K562 (cell line): ENCODE results near the gene FARP1.

Experiments used
- ADNP ChIP-seq: fragments of 200-800 bp; sonication (Bioruptor generic); IDR thresholded peaks from 2 replicates; pipeline ENCODE4 v1.6.1; 2016; ENCODE audit warnings: missing genetic modification characterization, missing compliant biosample characterization
- RFX5 ChIP-seq: IDR thresholded peaks from 2 replicates; pipeline ENCODE4 v1.6.1; 2011; ENCODE audit warnings: low read depth, mild to moderate bottlenecking, improper control_type of control experiment, low read length
- ZNF589 ChIP-seq: fragments of 200-800 bp; sonication (Bioruptor generic); IDR thresholded peaks from 2 replicates; pipeline ENCODE4 v1.6.1; 2016; ENCODE audit warnings: low read depth, missing genetic modification characterization, missing compliant biosample characterization
- TF ChIP-seq, protein P1 (sequence below), 2 experiments: fragments of 450-650 bp in 1 of 2; sonication (generic) in 1 of 2; formaldehyde crosslinking in 1 of 2; IDR thresholded peaks; 2 replicates each; pipeline versions ENCODE4 v1.7.1 to v1.9.0; 2016 to 2022; ENCODE audit warnings: inconsistent platforms in 1 of 2, mild to moderate bottlenecking in 1 of 2, missing genetic modification reagents in 1 of 2

GRCh38 chr13:98423417-98423816 is 280.5 kb downstream of the FARP1 start:
- TF ChIP-seq RFX5 = no peak
- TF ChIP-seq ZNF589 = no peak
- TF ChIP-seq, protein P1, sequence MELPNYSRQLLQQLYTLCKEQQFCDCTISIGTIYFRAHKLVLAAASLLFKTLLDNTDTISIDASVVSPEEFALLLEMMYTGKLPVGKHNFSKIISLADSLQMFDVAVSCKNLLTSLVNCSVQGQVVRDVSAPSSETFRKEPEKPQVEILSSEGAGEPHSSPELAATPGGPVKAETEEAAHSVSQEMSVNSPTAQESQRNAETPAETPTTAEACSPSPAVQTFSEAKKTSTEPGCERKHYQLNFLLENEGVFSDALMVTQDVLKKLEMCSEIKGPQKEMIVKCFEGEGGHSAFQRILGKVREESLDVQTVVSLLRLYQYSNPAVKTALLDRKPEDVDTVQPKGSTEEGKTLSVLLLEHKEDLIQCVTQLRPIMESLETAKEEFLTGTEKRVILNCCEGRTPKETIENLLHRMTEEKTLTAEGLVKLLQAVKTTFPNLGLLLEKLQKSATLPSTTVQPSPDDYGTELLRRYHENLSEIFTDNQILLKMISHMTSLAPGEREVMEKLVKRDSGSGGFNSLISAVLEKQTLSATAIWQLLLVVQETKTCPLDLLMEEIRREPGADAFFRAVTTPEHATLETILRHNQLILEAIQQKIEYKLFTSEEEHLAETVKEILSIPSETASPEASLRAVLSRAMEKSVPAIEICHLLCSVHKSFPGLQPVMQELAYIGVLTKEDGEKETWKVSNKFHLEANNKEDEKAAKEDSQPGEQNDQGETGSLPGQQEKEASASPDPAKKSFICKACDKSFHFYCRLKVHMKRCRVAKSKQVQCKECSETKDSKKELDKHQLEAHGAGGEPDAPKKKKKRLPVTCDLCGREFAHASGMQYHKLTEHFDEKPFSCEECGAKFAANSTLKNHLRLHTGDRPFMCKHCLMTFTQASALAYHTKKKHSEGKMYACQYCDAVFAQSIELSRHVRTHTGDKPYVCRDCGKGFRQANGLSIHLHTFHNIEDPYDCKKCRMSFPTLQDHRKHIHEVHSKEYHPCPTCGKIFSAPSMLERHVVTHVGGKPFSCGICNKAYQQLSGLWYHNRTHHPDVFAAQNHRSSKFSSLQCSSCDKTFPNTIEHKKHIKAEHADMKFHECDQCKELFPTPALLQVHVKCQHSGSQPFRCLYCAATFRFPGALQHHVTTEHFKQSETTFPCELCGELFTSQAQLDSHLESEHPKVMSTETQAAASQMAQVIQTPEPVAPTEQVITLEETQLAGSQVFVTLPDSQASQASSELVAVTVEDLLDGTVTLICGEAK (IDR thresholded peaks at IDR 0.05) = no peak
- TF ChIP-seq, protein P1 (CRISPR knock-in tag; IDR thresholded peaks at IDR 0.05) = no peak
- TF ChIP-seq ADNP = no peak
